ENCODE data around the gene CD80.

Gene CD80

DNA sequence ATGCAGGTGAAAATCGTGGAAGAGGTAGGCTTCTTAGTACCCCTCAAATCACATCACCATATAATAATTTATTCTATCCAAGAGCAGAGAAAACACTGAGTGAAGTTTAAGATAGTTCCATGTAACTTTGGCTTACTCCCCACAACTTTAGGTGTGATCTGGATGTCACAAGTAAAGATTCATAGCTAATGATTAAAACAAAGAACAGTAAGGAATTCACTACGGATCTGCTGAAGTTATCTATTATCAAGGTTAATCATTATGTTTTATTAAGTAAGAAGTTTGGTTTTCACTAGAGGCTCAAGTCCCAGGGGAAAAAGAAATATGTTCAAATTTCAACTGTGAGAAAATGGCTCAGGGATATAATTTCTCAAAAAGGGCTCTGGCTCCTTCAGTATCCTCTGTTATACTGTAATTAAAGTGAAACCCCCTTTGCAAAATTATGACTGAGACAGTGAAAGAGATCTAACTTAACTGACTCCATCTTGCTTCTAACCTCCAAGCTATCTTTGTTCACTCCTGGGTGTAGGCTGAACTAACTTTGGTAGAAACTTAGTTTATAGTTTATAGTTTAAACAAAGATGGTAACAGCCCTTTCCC is 17.1 kb downstream of the CD80 start:
- DNase-seq = no peak

DNA sequence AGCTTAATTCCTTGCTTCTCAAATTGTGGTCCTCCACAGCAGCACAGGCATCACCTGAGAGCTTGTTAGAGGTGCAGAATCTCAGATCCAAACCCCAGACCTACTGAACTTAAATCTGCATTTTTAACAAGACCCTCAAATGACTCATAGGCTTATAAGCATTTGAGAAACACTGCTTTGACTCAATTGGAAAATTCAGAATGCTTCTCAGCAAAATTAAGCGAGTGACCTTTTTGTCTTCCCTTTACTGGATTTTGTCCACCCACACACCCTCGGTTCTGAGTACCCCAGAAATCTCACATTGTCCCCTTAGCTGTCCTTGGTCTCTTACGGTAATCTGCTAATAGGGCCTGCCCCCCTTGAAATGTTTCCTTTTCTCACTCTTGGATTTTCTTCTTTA is 17.9 kb downstream of the CD80 start:
- no peak for DNase-seq

DNA sequence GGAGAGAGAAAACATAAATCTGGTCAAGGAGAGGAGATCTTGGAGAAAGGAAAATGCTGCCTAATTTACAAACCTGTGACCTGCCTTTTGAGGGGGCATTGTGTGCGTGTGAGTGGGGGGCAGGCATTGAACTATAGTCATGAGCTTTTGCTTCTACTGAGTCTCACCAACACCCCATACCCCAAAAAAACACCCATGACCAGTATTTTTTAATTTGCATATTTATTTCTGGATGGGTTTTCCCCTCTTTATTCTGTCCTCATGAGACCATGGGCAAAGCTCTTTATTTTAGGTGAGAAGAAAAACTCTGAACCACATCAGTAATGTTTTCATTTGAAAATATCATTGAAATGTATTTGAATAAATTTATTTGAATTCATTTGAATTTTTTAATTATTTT is 20.6 kb downstream of the CD80 start:
- no peak for DNase-seq

DNA sequence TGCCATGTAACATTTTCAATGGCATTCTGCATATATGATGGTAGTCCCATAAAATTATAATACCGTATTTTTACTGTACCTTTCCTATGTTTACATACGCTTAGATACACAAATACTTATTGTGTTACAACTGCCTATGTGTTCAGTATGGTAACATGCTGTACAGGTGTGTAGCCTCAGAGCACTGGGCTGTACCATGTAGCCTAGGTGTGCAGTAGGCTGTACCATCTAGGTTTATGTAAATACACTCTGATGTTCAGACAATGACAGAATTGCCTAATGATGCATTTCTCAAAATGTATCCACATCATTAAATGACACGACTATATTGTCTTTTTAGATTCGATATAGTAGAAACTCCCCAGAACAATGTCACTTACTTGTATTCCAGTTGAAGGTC is 22.7 kb downstream of the CD80 start:
- no peak for DNase-seq

DNA sequence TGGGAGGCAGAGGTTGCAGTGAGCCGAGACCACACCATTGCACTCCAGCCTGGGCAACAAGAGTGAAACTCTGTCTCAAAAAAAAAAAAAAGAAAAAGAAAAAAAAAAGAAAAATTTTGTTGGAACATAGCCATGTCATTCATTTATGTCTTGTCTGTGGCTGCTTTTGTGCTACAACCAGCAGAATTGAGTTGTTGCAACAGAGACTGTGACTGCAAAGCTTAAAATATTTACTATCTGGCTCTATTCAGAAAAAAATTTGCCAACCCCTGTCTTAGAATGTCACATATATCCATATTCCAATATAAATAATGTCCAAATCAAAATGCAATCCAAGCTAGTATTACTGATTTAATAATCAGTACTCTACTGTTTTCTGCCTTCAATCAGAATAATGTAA is 25.1 kb downstream of the CD80 start:
- DNase-seq = no peak

DNA sequence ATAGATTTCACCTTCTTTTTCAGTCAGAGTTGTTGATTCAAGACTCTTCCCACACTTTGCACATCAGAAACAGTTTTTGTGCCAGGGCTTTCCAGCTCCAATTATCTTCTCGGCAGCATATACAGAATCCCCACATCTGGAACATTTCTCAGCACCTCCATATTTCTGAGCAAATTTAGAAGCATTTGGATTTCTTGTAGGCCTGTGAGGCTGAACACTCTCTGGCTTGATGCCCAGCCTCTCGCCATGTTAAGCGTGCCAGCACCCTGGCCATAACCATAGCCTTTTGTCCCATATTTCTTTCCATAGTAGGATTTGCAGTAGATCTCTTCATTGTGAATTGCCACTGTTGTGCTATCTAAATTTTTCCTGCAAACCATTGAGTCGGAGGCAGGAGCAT is 28.3 kb downstream of the CD80 start:
- no peak for DNase-seq

DNA sequence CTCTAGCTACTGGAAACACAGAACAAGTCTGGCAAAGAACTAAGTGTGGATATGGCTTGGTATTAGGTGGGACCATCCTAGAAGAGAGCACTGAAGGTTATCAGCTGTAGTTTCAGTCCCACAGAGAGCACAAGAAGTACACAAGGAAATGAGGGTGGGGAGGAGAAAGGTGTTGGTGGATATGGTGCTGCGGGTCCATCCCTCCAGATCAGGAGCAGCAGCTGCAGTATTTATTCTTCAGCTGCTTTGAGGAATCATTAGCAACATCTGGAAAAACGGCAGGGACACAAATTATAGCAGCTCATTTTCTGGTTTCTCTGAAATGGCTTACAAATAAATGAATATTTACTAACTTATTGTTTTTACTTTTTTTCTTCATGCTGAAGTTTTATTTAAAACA is 29.0 kb downstream of the CD80 start:
- DNase-seq = no peak

DNA sequence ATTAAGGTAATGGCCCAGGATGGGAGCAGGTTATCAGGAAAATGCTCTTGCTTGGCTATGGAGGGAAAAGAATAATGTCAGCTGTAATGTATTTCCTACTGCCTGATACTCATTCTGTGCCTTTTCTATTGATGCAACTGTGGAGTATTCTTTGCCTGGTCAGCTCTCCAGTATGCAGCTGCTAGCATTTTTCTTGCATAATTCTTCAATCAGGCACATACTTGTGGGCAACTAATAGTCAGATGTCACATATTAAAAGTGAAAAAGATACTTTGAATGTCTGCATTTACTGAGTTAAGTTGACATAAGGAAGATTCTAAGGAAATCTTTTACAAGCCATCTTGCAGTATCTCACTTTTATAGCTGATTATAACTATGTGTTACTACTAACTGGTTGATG is 29.5 kb downstream of the CD80 start:
- DNase-seq = no peak

DNA sequence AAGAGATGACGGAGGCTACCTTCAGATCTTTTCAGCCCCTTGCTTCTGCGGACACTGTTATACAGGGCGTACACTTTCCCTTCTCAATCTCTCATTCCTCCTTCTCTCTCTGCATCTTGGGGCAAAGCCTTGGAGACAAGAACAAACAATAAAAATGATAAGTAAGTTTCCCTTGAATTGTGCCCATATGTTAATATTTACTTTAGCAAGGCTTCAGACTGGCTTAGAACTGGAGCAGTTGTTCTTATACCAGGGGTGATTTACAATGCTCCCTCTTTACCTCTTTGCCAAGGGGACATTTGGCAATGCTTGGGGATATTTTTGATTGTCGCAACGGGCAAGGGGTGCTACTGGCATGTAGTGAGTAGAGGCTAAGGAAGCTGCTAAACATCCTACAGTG is 31.7 kb downstream of the CD80 start:
- DNase-seq = no peak

DNA sequence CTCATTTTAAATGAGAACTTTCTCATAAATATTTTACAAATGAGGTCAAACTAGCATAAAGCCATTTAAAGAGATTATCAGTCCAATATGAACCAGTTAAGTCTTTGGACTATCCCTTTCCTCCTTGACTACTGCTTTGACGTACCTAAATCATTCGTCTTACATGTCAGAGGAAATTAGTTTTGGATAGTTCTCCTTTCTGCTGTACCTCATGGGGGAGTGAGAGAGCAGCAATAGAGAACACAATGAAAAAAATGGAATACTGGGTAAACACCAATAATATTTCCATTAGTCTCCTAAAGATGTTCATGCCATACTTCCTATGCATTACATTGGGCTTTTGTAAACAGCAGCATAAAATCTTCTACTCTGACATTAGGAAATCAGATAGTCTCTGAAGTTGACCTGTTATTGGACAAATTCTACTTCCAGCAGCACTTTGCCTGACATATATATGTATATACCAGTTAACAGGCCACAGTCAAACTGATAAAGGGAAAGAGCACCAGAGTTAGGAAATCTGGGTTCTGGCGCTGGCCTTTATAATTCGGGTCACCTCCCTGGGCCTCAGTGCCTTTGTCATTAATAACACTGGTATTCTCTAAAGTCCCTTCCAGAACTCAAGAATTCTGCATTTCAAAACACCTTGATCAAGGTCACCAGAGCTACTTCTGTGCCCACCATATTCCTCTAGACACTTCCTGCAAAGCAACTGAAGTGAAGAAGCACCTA is 34.3 kb downstream of the CD80 start:
- DNase-seq = no peak

DNA sequence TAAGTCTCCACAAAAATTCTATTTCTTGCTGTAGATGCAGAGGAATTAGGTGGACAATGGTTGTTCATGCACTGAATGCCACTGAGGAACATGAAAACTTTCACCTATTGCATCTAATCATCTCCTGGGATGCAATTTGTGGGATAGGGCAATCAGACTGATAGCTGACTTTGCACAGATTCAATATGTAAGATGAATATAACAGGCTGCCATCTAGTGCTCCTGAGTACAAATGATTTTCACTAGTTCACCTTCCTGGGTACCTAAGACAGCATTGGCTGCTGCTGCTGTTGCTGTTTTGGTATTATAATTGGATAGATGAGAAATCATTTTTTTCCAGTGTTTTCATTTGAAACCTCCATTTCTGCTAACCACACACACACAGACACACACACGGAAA is 41.4 kb downstream of the CD80 start:
- DNase-seq = no peak

DNA sequence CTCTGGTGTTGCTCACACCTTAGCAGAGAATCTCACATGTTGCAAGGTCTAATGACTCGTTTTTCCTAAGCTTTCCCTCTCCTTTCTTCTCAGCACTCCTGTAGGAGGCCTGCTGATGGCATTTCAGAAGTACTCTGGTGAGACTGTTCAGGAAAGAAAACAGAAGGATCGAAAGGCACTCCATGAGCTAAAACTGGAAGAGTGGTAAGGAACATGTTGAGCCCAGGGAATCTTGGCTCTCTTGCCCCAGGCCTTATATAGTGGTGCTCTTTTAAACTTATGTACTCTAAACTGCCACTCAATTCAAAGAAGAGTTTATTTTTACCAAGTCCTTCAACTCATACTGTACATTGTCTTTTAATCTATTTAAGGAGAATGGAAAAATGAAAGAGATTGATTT is 42.3 kb downstream of the CD80 start:
- DNase-seq = no peak

DNA sequence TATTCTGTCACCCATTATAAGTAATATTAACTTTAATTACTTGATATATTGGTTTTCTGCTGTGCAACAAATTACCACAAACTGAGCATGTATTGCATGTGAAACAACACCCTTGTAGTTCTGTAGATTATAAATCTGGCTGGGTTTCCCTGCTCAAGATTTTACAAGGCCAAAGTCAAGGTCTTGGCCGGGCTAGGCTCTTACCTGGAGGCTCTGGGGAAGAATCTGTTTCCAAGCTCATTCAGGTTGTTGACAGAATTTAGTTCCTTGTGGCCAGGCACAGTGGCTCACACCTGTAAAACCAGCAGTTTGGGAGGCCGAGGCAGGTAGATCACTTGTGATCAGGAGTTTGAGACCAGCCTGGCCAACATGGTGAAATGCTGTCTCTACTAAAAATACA is 44.8 kb downstream of the CD80 start:
- DNase-seq = no peak

DNA sequence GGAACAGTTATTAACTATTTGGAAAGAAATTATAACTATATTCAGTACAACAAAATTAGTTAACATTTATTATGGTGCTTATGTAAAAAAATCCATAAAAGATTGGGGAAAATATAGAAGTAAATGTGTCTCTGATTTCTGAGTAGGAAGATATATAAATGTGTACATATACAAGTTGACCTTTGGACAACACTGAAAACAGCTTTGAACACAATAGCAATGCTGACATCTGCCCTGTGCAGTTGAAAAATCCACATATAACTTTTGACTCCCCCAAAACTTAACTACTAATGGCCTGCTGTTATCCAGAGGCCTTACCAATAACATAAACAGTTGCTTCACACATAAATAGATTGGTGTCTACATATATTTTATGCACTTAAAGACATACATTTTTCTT is 48.7 kb downstream of the CD80 start:
- no peak for DNase-seq

DNA sequence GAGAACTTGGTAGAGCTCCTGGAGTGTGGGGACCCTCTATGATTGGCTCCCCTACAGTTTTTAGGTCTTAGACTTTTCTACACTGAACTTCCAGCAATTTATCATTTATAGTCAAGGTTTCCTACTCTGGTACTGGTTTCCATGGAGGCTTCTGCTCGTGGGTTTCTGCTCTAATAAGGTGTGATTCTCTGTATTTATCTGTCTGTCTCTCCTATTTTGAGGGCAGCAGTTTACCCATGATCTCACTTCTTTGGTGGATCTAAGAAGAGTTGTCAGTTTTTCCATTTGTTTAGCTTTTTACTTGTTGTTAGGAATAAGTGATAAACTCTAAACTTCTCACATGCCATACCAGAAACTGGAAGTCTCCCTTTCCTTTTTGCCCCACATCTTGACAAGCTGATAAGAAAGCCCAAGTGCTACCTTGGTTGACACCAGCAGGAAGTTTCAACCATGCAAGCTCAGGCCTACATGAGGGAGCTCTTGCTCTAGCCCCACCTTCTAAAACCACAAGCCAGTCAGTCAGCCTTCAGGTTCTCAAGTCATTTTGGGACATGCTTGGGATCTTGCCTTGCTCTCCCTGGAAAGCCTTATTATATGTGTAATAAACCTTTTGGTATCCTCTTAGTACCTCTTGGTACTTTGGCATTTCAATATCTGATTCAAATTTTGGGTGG is 51.1 kb downstream of the CD80 start:
- peak; percentile 86 for DNase-seq

DNA sequence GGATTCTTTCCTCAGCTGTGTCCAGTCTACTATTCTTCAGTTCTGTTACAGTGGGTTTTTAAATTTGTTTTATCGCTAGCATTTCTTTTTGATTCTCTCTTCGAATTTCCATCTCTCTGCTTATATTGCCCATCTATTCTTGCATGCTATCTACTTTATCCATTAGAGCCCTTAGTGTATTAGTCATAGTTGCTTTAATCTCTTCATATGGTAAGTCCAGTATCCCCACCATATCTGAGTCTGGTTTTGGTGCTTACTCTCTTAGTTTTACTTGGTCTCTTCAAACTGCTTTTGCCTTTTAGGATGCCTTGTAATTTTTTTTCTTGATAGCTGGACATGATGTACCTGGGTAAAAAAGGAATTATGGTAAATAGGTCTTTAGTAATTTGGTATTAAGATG is 52.0 kb downstream of the CD80 start:
- no peak for DNase-seq

DNA sequence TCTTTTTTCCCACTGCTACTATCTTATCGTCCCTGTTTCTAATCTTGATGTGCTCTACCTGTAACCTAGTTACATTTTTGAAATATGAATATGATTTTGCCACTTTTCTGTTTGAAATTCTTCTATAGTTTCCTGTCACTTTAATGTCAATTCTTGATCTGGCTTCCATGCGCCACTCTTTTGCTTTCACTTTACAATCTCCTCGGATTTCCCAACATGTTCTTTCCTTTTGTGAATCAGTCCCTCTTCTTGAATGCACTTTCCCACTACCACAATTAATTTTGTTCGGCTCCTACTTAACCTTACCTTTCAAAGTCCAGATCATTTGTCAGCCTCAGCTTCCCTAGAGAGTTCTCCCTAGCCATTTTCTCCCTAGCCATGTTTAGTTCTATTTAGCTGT is 52.8 kb downstream of the CD80 start:
- no peak for DNase-seq

DNA sequence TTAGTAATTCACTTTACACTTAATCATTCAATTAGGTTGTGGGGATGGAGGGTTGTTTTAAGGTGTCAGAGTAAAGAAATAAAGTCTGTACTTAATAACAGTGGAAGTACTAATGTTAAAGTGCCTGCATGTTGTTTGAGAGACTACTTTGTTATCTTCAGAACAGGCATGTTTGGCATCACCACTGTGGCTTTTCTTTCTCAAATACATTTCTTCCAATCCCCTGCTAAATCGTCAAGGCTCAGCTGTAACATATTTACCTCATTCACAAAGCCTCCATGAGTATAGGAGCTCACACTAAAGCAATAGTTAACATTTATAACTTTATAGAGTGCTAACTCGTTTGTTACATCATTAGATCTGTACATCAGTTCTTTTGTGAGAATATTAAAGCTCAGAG is 58.5 kb downstream of the CD80 start:
- DNase-seq = no peak

DNA sequence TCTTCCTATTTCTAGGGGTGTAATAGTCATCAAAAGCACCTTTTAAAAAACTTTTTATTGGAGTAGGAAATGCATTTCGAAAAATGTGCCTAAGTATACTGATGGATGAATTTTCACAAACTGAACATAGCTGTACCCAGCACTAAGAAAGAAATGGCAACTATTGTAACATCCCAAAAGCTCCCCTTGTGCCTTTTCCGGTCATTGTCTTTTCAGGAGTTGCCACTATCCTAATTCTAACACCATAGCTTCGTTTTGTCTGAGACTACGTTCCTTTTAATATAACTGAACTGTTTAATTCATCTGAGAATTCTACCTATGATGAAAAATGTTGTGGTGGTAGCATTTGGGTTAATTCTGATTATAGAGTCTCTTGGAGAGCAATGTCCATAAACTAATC is 59.1 kb downstream of the CD80 start:
- DNase-seq = no peak

DNA sequence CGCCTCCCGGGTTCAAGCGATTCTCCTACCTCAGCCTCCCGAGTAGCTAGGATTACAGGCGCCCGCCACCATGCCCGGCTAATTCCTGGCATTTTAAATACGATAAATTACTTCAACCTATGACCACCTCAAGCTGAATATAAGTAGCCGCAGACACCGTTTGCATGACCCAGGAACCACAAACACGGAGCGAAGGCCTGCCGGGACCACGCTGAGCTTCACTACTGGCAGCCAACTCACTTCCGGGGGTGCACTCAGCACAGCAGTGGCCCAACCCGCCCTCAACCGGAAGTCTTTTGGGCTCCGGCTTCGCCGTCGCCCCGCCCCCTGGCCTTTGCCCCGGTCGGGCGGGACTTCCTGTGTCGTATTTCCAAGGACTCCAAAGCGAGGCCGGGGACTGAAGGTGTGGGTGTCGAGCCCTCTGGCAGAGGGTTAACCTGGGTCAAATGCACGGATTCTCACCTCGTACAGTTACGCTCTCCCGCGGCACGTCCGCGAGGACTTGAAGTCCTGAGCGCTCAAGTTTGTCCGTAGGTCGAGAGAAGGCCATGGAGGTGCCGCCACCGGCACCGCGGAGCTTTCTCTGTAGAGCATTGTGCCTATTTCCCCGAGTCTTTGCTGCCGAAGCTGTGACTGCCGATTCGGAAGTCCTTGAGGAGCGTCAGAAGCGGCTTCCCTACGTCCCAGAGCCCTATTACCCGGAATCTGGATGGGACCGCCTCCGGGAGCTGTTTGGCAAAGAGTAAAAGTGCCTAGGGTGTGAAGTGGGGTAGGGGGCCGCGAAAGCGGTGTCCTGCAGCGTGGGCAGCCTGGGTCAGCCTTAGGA is 61.0 kb downstream of the CD80 start, which contains the start of gene TIMMDC1:
Gene TIMMDC1, plus strand, starts transcription at position 362 of the 826 bp plus-strand sequence. Its CDS starts 187 bp downstream, at position 549.
- peak; percentile 88 for DNase-seq

DNA sequence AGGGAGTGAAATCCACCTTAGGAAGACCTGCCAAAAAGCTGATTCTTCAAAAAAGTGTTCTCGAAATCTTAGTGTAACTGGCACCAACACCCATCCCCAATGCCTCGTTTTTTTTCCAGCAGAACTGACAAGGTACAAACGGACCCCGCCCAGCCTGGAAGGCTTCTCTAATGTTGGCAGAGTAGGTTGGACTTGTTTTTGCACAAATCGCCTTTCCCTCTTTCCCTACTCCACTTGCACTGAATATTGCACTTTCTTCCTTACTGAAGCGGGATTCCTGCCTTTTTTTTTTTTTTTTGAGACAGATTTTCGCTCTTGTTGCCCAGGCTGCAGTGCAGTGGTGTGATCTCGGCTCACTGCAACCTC is 61.6 kb downstream of the CD80 start:
- no peak for DNase-seq

DNA sequence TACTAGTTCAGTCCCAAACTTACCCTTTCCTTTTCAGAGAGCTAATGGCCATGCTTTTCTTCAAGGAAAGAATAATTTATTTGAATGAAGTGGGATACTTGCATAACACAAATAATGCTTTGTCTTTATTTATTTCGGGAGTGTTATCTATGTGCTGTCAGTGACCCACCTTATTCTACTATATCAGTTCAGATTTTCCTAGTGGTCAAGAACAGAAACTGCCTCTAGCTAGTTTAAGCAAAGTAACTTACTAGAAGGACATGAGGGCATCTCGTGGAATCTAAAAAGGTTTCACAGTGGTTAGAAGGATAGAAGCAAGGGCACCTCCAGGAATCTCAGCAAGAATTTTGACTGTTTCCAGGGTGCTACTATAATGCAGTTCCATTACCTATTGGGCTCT is 64.8 kb downstream of the CD80 start:
- DNase-seq = no peak

DNA sequence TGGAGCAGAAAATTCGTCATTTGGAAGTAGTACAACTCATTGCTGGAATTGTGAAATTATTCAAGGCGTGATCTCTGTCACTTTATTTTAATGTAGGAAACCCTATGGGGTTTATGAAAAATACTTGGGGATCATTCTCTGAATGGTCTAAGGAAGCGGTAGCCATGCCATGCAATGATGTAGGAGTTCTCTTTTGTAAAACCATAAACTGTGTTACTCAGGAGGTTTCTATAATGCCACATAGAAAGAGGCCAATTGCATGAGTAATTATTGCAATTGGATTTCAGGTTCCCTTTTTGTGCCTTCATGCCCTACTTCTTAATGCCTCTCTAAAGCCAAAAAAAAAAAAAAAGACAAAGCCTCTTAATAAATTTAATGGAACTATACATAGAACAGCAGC is 66.6 kb downstream of the CD80 start:
- no peak for DNase-seq

DNA sequence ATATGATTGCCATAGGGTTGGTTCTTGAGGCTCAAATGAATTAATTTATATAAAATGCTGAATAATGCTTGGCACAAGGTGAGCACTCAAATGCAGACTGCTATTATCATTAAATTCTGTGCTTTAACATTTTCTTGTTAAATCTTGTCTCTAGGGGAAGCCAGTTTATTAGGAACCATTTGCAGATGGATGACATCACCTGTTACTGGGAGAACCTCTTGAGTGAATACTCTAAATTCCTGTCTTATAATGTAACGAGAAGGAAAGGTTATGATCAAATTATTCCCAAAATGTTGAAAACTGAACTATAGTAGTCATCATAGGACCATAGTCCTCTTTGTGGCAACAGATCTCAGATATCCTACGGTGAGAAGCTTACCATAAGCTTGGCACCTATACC is 67.3 kb downstream of the CD80 start:
- no peak for DNase-seq
